GM19324 (cell line): ENCODE measurements around the gene UVSSA.

Experiments used
- ATAC-seq: cut with Tn5 transposase; IDR thresholded peaks from one replicate; pipeline ENCODE4 v1.9.1; 2021; ENCODE audit warnings: mild to moderate bottlenecking, moderate library complexity; ENCODE audit not compliant: unreplicated experiment, low FRiP score

Gene UVSSA

GRCh38 chr4:1404573-1405253 lies 57.7 kb downstream of the UVSSA start:
- ATAC-seq = no peak

- no peak for ATAC-seq
Observed at GRCh38 chr4:1405254-1405635, 58.2 kb downstream of the UVSSA start.

GRCh38 chr4:1405636-1406393 lies 58.8 kb downstream of the UVSSA start:
- ATAC-seq = no peak

GRCh38 chr4:1406394-1406980 lies 59.5 kb downstream of the UVSSA start, which contains the start of gene NKX1-1:
NKX1-1 (minus strand) TSS chr4:1406442; CDS start chr4:1406442, 0 bp downstream.
- ATAC-seq = no peak

- no peak for ATAC-seq
Observed at GRCh38 chr4:1406981-1407656, 60.1 kb downstream of the UVSSA start.

- ATAC-seq = no peak
Observed at GRCh38 chr4:1407657-1408333, 60.8 kb downstream of the UVSSA start.

- ATAC-seq = no peak
Observed at GRCh38 chr4:1408418-1408817, 61.4 kb downstream of the UVSSA start.

- no peak for ATAC-seq
Observed at GRCh38 chr4:1409079-1409478, 62.1 kb downstream of the UVSSA start.

GRCh38 chr4:1409491-1410425 lies 62.8 kb downstream of the UVSSA start:
- no peak for ATAC-seq

- ATAC-seq = no peak
Observed at GRCh38 chr4:1410491-1411325, 63.7 kb downstream of the UVSSA start.

- ATAC-seq = no peak
Observed at GRCh38 chr4:1411436-1412375, 64.7 kb downstream of the UVSSA start.

GRCh38 chr4:1412376-1413203 lies 65.6 kb downstream of the UVSSA start:
- no peak for ATAC-seq

- ATAC-seq = no peak
Observed at GRCh38 chr4:1413204-1413663, 66.2 kb downstream of the UVSSA start.

GRCh38 chr4:1413687-1414479 lies 66.9 kb downstream of the UVSSA start:
- no peak for ATAC-seq

GRCh38 chr4:1414831-1415680 lies 68.0 kb downstream of the UVSSA start:
- ATAC-seq = no peak
